Fibroblast of skin of right quadriceps (primary cell): Measurements from ENCODE around the gene GMPR.
A peak's percentile ranks its signal among the peaks of the same experiment; 100 is the strongest.

Experiments used
- DNase-seq: peaks from one replicate; pipeline ENCODE4 v3.0.0-alpha.2; 2013

The GMPR gene

GRCh38 chr6:16274885-16275589 is 36.6 kb downstream of the GMPR start:
- DNase-seq = no peak

- peak; percentile 91 for DNase-seq
Observed at GRCh38 chr6:16277101-16277981, 39.0 kb downstream of the GMPR start.

- DNase-seq = no peak
Observed at GRCh38 chr6:16278048-16278724, 39.8 kb downstream of the GMPR start.

- DNase-seq = no peak
Observed at GRCh38 chr6:16278750-16279149, 40.4 kb downstream of the GMPR start.

GRCh38 chr6:16279243-16279642 is 40.9 kb downstream of the GMPR start:
- DNase-seq = no peak

- no peak for DNase-seq
Observed at GRCh38 chr6:16282370-16282769, 44.0 kb downstream of the GMPR start.

GRCh38 chr6:16284472-16284871 is 46.1 kb downstream of the GMPR start:
- DNase-seq = no peak

- DNase-seq = no peak
Observed at GRCh38 chr6:16285467-16286150, 47.2 kb downstream of the GMPR start.

- DNase-seq = peak; percentile 48
Observed at GRCh38 chr6:16286151-16286522, 47.8 kb downstream of the GMPR start.

- no peak for DNase-seq
Observed at GRCh38 chr6:16288163-16288562, 49.8 kb downstream of the GMPR start.

- no peak for DNase-seq
Observed at GRCh38 chr6:16291739-16292138, 53.4 kb downstream of the GMPR start.

GRCh38 chr6:16292432-16292831 is 54.0 kb downstream of the GMPR start:
- no peak for DNase-seq

GRCh38 chr6:16292942-16293341 is 54.6 kb downstream of the GMPR start:
- DNase-seq = no peak

GRCh38 chr6:16294371-16294770 is 56.0 kb downstream of the GMPR start:
- no peak for DNase-seq

- DNase-seq = no peak
Observed at GRCh38 chr6:16295060-16295459, 56.7 kb downstream of the GMPR start.

- DNase-seq = no peak
Observed at GRCh38 chr6:16295471-16295870, 57.1 kb downstream of the GMPR start.

GRCh38 chr6:16296061-16296670 is 57.8 kb downstream of the GMPR start:
- DNase-seq = no peak

GRCh38 chr6:16299861-16300260 is 61.5 kb downstream of the GMPR start:
- DNase-seq = no peak

- no peak for DNase-seq
Observed at GRCh38 chr6:16301511-16301910, 63.1 kb downstream of the GMPR start.

- no peak for DNase-seq
Observed at GRCh38 chr6:16302721-16303552, 64.5 kb downstream of the GMPR start.

GRCh38 chr6:16305246-16305725 is 66.9 kb downstream of the GMPR start:
- DNase-seq = no peak

- DNase-seq = no peak
Observed at GRCh38 chr6:16305788-16306187, 67.4 kb downstream of the GMPR start.
